Epithelial cell of esophagus (primary cell): ENCODE measurements around the gene FRMPD2.

ENCODE experiments used
- DNase-seq: peaks from one replicate; pipeline ENCODE4 v3.0.0; 2010; ENCODE audit warnings: low read depth
- H3K4me3 ChIP-seq: 2 replicates; pipeline ENCODE4 v1.5.1; 2011; ENCODE audit warnings: mild to moderate bottlenecking, low read length, control low read depth
- TF ChIP-seq, protein P1 (sequence below): IDR thresholded peaks from 2 replicates; pipeline ENCODE4 v1.5.1; 2011; ENCODE audit warnings: low read depth, mild to moderate bottlenecking, low read length, control low read depth, inconsistent platforms; ENCODE audit not compliant: insufficient read depth; ENCODE audit errors: missing control alignments

FRMPD2 gene

DNA sequence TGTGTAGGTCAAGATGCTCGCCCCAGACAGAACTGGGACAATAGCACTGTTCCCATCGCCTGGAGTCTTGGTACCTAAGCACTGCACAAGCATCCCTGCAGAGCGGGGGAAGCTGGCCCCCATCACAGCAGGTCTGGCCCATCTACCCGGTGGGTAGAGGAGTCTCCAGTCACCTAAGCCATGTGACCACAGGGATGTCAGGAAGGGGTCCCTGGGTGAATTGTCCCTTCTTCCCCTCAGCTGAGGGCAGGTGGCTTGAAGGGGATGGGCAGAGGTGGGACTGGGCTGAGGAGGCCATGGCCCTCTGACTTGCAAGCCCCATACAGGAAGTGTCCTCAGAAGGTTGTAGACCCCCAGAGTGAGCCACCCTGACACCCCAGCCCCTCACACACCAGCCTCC is 39.7 kb downstream of the FRMPD2 start:
- TF ChIP-seq, protein P1, sequence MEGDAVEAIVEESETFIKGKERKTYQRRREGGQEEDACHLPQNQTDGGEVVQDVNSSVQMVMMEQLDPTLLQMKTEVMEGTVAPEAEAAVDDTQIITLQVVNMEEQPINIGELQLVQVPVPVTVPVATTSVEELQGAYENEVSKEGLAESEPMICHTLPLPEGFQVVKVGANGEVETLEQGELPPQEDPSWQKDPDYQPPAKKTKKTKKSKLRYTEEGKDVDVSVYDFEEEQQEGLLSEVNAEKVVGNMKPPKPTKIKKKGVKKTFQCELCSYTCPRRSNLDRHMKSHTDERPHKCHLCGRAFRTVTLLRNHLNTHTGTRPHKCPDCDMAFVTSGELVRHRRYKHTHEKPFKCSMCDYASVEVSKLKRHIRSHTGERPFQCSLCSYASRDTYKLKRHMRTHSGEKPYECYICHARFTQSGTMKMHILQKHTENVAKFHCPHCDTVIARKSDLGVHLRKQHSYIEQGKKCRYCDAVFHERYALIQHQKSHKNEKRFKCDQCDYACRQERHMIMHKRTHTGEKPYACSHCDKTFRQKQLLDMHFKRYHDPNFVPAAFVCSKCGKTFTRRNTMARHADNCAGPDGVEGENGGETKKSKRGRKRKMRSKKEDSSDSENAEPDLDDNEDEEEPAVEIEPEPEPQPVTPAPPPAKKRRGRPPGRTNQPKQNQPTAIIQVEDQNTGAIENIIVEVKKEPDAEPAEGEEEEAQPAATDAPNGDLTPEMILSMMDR, result no peak
- DNase-seq, result no peak
- H3K4me3 ChIP-seq, result no peak overlapping the region

DNA sequence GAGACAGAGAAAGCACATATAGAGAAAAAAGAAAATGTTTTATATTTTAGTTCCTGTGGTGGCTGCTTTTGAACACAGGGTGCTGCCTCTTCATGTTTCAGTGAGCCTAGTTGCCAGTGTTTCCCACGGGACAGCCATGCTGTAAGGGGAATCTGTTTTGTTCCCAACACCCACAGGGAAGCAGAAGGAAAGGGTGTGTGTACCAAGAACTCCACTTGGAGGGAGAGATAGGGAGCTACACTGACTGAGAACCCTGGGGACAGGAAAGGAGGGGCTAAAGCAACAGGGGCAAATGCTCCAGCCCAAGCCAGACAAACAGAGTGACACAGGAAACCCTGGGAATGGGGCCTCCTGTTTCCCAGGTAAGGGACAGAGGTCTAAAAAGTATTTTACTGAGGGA is 40.2 kb downstream of the FRMPD2 start:
- H3K4me3 ChIP-seq, result no peak overlapping the region
- TF ChIP-seq, protein P1, result no peak
- no peak for DNase-seq

DNA sequence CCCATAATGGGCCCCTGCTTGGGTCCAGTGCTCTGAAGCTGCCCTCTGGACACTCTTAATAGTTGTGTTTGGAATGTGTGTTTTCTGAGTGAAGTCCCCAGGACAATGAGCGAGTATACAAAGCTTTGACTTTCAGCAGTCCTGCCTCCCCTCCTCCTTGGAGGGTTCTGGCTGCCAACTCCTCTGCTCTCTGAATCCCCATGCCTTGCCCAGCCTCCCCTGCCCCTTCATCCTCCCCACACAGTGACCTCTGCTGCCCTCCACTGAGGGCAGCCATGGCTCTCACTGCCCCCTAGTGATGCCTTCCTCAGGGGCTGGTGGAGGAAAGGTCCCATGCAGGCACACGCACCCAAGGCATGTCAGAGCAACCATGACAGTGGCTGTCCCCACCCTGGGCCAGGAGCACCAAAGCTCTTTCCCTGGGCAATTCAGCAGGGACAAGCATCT is 40.9 kb downstream of the FRMPD2 start:
- TF ChIP-seq, protein P1, result no peak
- DNase-seq, result no peak
- no peak overlapping the region for H3K4me3 ChIP-seq

DNA sequence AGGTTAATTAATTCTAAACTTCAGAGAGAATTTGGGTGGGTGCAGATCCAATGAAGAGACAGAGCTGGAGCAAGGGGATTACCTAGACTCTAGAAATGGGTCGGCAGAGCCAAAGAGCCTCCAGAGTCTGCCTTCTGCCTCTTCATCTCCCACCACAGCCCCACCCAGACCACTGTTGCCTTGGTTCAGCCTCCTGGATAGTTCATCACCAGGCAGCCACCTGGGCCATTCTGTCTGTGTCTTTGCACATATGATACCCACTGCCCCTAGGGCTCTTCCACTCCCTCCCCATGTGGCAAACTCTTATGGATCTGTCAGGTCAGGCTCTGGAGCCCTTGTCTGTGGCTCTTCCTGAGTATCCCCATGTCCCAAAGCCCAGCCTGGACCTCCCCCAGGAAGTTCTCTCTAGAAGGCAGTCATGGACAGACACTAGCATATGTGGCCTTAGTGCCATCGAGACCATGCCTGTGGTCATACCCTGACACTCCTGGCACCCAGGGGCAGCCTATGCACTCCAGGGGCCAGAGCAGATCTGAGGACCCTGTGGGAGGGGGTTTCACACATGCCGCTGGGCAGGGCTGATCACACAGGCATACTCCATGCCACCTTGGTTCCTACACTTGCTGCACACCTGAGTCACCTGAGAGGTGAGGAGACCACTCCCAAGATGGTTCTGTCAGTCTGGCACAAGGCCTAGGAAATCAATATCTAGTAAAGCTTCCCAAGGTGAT is 41.6 kb downstream of the FRMPD2 start:
- H3K4me3 ChIP-seq, result no peak overlapping the region
- TF ChIP-seq, protein P1, result no peak
- no peak for DNase-seq

DNA sequence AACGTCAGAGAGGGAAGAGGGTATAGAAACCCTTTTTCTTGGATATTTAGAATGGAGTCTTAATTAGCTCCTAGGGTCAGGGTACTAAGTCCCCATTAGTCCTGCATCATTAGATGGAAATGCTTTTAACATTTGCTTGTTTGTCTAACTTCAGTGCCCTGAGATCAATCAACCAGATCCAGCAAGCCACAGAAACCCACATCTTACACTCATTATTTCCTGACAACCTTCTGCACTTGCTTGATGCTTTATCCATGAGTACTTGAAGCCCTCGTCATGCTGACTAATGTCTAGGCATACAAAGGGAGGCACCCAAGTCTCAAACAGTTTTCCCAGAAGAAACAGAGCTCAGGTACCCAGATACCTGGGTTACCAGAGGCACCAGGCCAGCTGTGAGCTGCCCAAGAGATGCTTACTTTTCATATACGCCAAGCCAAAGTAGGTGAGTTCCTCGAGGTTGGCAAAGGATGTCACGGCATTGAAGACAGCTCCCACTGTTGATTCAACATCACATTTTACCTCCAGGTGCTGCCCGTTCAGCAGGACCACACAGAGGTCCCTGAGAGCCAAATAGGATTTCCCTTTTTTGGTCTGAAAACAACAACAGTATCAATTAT is 42.7 kb downstream of the FRMPD2 start:
- no peak overlapping the region for H3K4me3 ChIP-seq
- TF ChIP-seq, protein P1, result no peak
- DNase-seq, result peak; percentile 35

DNA sequence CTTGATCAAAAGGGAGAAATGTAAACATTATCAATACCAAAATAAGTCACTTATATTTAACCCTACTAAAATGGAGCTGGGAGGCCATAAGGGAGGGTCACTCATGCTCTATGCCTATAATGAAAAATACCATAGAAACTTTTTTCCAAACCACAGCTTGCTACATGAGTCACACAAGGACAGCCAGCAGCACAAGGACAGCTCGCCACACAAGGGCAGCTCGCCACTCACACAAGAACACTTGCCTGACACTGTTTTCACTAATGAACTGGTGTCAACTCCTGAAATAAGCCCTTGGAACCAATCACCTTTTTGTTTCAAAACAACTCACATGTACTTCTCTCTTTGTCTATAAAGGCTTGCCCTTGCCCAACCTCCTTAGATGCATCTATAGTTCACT is 43.3 kb downstream of the FRMPD2 start:
- DNase-seq, result peak; percentile 10
- no peak overlapping the region for H3K4me3 ChIP-seq
- TF ChIP-seq, protein P1, result no peak
